Measurements from ENCODE around the gene PDCD1LG2. TPM values are rescaled to one million over a fixed set of nuclear protein-coding genes. Genes with fewer than 3 reads are reported as not detected.
"Not testable (repeated sequence)": the region's sequence is repeated elsewhere in the genome, so short reads cannot be mapped to it uniquely, and the experiment has no call there.

Gene PDCD1LG2
- total RNA-seq, 1 donor from 2014 or later, result 1.7 TPM

DNA sequence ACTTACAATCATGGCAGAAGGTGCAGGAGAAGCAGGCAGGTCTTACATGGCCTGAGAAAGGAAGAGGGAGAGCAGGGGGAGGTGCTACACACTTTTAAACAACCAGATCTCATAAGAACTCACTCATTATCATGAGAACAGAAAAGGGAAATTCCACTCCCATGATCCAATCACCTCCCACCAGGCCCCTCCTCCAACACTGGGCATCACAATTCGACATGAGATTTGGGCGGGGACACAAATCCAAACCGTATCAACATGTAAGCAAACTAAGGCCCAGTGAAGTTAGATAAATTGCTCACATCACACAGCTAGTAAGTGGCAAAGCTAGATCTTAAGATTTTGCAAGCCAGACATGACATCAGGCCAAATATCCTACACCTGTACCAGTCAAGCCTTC lies 70.3 kb downstream of the PDCD1LG2 start:
- no peak overlapping the region for H3K4me3 Mint-ChIP-seq (ENCODE audit: unreplicated experiment)
- peaks cover 13% of the 10 kb centered on the region for H3K4me1 Mint-ChIP-seq (ENCODE audit: unreplicated experiment)
- TF ChIP-seq, protein P1, sequence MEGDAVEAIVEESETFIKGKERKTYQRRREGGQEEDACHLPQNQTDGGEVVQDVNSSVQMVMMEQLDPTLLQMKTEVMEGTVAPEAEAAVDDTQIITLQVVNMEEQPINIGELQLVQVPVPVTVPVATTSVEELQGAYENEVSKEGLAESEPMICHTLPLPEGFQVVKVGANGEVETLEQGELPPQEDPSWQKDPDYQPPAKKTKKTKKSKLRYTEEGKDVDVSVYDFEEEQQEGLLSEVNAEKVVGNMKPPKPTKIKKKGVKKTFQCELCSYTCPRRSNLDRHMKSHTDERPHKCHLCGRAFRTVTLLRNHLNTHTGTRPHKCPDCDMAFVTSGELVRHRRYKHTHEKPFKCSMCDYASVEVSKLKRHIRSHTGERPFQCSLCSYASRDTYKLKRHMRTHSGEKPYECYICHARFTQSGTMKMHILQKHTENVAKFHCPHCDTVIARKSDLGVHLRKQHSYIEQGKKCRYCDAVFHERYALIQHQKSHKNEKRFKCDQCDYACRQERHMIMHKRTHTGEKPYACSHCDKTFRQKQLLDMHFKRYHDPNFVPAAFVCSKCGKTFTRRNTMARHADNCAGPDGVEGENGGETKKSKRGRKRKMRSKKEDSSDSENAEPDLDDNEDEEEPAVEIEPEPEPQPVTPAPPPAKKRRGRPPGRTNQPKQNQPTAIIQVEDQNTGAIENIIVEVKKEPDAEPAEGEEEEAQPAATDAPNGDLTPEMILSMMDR (IDR thresholded peaks at IDR 0.05), result no peak
- H3K27me3 Mint-ChIP-seq (ENCODE audit: unreplicated experiment), result no peaks in the 10 kb centered on the region
- no peaks in the 10 kb centered on the region for H3K36me3 Mint-ChIP-seq (ENCODE audit: unreplicated experiment)
- no peak overlapping the region for H3K27ac Mint-ChIP-seq (ENCODE audit: unreplicated experiment)
- H3K9me3 Mint-ChIP-seq (ENCODE audit: unreplicated experiment), result no peaks in the 10 kb centered on the region
- DNase-seq (ENCODE audit: extremely low spot score, unreplicated experiment), result no peak

DNA sequence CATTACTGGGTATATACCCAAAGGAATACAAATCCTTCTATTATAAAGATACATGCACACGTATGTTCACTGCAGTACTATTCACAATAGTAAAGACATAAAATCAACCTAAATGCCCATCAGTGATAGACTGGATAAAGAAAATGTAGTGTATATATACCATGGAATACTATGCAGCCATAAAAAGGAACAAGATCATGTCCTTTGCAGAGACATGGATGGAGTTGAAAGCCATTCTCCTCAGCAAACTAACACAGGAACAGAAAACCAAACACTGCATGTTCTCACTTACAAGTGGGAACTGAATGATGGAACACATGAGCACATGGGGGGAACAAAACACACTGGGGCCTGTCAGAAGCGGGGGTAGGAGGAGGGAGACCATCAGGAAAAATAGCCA lies 71.4 kb downstream of the PDCD1LG2 start:
- H3K27me3 Mint-ChIP-seq (ENCODE audit: unreplicated experiment); H3K9me3 Mint-ChIP-seq (ENCODE audit: unreplicated experiment); H3K36me3 Mint-ChIP-seq (ENCODE audit: unreplicated experiment); H3K27ac Mint-ChIP-seq (ENCODE audit: unreplicated experiment); DNase-seq (ENCODE audit: extremely low spot score, unreplicated experiment); H3K4me3 Mint-ChIP-seq (ENCODE audit: unreplicated experiment): not testable (repeated sequence)
- H3K4me1 Mint-ChIP-seq (ENCODE audit: unreplicated experiment), result peaks cover 21% of the 10 kb centered on the region

GRCh38 chr9:5582835-5583195 lies 72.5 kb downstream of the PDCD1LG2 start:
- no peaks in the 10 kb centered on the region for H3K27me3 Mint-ChIP-seq (ENCODE audit: unreplicated experiment)
- H3K27ac Mint-ChIP-seq (ENCODE audit: unreplicated experiment), result peak overlapping the region; percentile 74
- H3K4me1 Mint-ChIP-seq (ENCODE audit: unreplicated experiment), result peaks cover 21% of the 10 kb centered on the region
- no peak overlapping the region for H3K4me3 Mint-ChIP-seq (ENCODE audit: unreplicated experiment)
- no peak for DNase-seq (ENCODE audit: extremely low spot score, unreplicated experiment)
- TF ChIP-seq, protein P1 (IDR thresholded peaks at IDR 0.05), result no peak
- H3K9me3 Mint-ChIP-seq (ENCODE audit: unreplicated experiment), result no peaks in the 10 kb centered on the region
- no peaks in the 10 kb centered on the region for H3K36me3 Mint-ChIP-seq (ENCODE audit: unreplicated experiment)

GRCh38 chr9:5586391-5586802 lies 76.1 kb downstream of the PDCD1LG2 start:
- no peak overlapping the region for H3K27ac Mint-ChIP-seq (ENCODE audit: unreplicated experiment)
- TF ChIP-seq, protein P1 (IDR thresholded peaks at IDR 0.05), result no peak
- DNase-seq (ENCODE audit: extremely low spot score, unreplicated experiment), result no peak
- no peaks in the 10 kb centered on the region for H3K27me3 Mint-ChIP-seq (ENCODE audit: unreplicated experiment)
- no peaks in the 10 kb centered on the region for H3K9me3 Mint-ChIP-seq (ENCODE audit: unreplicated experiment)
- H3K4me3 Mint-ChIP-seq (ENCODE audit: unreplicated experiment), result no peak overlapping the region
- no peaks in the 10 kb centered on the region for H3K36me3 Mint-ChIP-seq (ENCODE audit: unreplicated experiment)
- H3K4me1 Mint-ChIP-seq (ENCODE audit: unreplicated experiment), result peaks cover 23% of the 10 kb centered on the region

DNA sequence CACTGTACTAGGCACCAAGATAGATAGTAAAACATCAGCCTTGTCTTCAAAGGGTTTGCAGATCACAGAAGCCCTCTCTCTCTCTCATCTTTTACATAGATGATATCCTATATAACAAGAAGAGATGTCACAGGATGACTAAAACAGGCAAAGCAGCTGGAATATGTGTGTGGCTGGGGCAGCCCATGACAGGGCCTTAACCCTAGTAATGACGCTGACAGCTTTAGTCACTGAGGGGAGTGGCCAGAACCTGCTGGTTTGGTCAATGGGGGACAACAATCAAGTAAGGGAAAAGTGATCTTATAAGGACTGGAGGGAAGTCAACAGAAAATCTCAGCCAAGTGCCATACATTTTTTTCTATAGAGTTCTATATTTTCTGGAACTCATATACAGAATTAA lies 76.7 kb downstream of the PDCD1LG2 start:
- H3K4me1 Mint-ChIP-seq (ENCODE audit: unreplicated experiment), result peaks cover 23% of the 10 kb centered on the region
- H3K4me3 Mint-ChIP-seq (ENCODE audit: unreplicated experiment), result no peak overlapping the region
- H3K36me3 Mint-ChIP-seq (ENCODE audit: unreplicated experiment), result no peaks in the 10 kb centered on the region
- H3K27ac Mint-ChIP-seq (ENCODE audit: unreplicated experiment), result no peak overlapping the region
- DNase-seq (ENCODE audit: extremely low spot score, unreplicated experiment), result no peak
- H3K27me3 Mint-ChIP-seq (ENCODE audit: unreplicated experiment), result no peaks in the 10 kb centered on the region
- H3K9me3 Mint-ChIP-seq (ENCODE audit: unreplicated experiment), result no peaks in the 10 kb centered on the region
- TF ChIP-seq, protein P1 (IDR thresholded peaks at IDR 0.05), result no peak

- TF ChIP-seq, protein P1 (IDR thresholded peaks at IDR 0.05), result no peak
- no peaks in the 10 kb centered on the region for H3K9me3 Mint-ChIP-seq (ENCODE audit: unreplicated experiment)
- H3K36me3 Mint-ChIP-seq (ENCODE audit: unreplicated experiment), result no peaks in the 10 kb centered on the region
- H3K4me3 Mint-ChIP-seq (ENCODE audit: unreplicated experiment), result no peak overlapping the region
- peaks cover 2% of the 10 kb centered on the region for H3K4me1 Mint-ChIP-seq (ENCODE audit: unreplicated experiment)
- no peak overlapping the region for H3K27ac Mint-ChIP-seq (ENCODE audit: unreplicated experiment)
- no peak for DNase-seq (ENCODE audit: extremely low spot score, unreplicated experiment)
- H3K27me3 Mint-ChIP-seq (ENCODE audit: unreplicated experiment), result no peaks in the 10 kb centered on the region
Measured at GRCh38 chr9:5592231-5592630, 81.9 kb downstream of the PDCD1LG2 start.
